AG10803 (cell line): ENCODE data around the gene PTPRM.

Source experiments
- DNase-seq: peaks from one replicate; pipeline ENCODE4 v3.0.0; 2010; ENCODE audit warnings: low read depth
- H3K4me3 ChIP-seq: 2 replicates; pipeline ENCODE4 v1.5.1; 2011; ENCODE audit warnings: mild to moderate bottlenecking, low read length, control low read depth
- CTCF ChIP-seq: conservative IDR thresholded peaks from 2 replicates; pipeline ENCODE4 v1.5.1; 2011; ENCODE audit warnings: mild to moderate bottlenecking, low read length, control low read depth, inconsistent platforms

PTPRM gene

GRCh38 chr18:7945882-7946281, 378.8 kb downstream of the PTPRM start:
- no peak for TF ChIP-seq CTCF
- peak; percentile 93 for DNase-seq
- no peak overlapping the region for H3K4me3 ChIP-seq

- peak overlapping the region; percentile 58 for H3K4me3 ChIP-seq
- DNase-seq = peak; percentile 80
These were observed 379.7 kb downstream of the PTPRM start for GRCh38 chr18:7946734-7947377.

GRCh38 chr18:7950380-7951136, 383.4 kb downstream of the PTPRM start:
- TF ChIP-seq CTCF = no peak
- H3K4me3 ChIP-seq = no peak overlapping the region
- DNase-seq = peak; percentile 22

More at GRCh38 chr18:7946734-7947377, 379.7 kb downstream of the PTPRM start:
- no peak for TF ChIP-seq CTCF

- no peak for DNase-seq
- H3K4me3 ChIP-seq = no peak overlapping the region
- no peak for TF ChIP-seq CTCF
These were observed 386.2 kb downstream of the PTPRM start for GRCh38 chr18:7953095-7953958.

GRCh38 chr18:7954238-7954637, 387.1 kb downstream of the PTPRM start:
- no peak for TF ChIP-seq CTCF
- DNase-seq = no peak
- no peak overlapping the region for H3K4me3 ChIP-seq

GRCh38 chr18:7955175-7955574, 388.1 kb downstream of the PTPRM start:
- TF ChIP-seq CTCF = no peak
- no peak overlapping the region for H3K4me3 ChIP-seq
- DNase-seq = no peak
